ENCODE results near the gene PRX.

- no peak for TF ChIP-seq CTCF (conservative IDR thresholded peaks at IDR 0.05; ENCODE audit: low read depth, low read length)
- no peak for TF ChIP-seq EZH2 (IDR thresholded peaks at IDR 0.05; ENCODE audit: borderline replicate concordance, low read depth, low read length, poor library complexity, severe bottlenecking)
These were observed 55.5 kb downstream of the PRX start for GRCh38 chr19:40357640-40358039.
